ENCODE data around the gene DKC1. TPM values are rescaled to one million over a fixed set of nuclear protein-coding genes. Genes with fewer than 3 reads are reported as not detected.
A peak's percentile ranks its signal among the peaks of the same experiment; 100 is the strongest.

The DKC1 gene
- total and polyA plus RNA-seq, 2 of the 4 experiments (the other 2 are of a cell fraction): 49.9 to 63.8 TPM

- in situ Hi-C loops (cut with MboI; ENCODE audit: low sequenced_read_pairs): loop anchor here (25.0 kb wide), 1 partner anchor 150 kb away; the partner anchor contains the start of gene CTAG1A
- peak overlapping the region; percentile 82; the same call in 1 of the 2 replicates for H3K18ac ChIP-seq (ENCODE audit: low read depth, low read length)
- no peaks in the 10 kb centered on the region for H3K27me3 ChIP-seq (ENCODE audit: control insufficient read depth, insufficient read depth, low read length)
- H3K9ac ChIP-seq (ENCODE audit: low read depth, low read length): no peak overlapping the region
- H3K23ac ChIP-seq (ENCODE audit: low read depth, low read length): no peak overlapping the region
- peak overlapping the region; percentile 35 for H2BK120ac ChIP-seq (ENCODE audit: low read depth, low read length)
- peak overlapping the region; percentile 60 for H3K4ac ChIP-seq (ENCODE audit: low read depth, low read length)
- no peak overlapping the region for H3K4me2 ChIP-seq (ENCODE audit: low read depth, low read length)
- peak overlapping the region; percentile 63 for H2BK5ac ChIP-seq (ENCODE audit: low read depth, low read length, poor library complexity, severe bottlenecking)
- H2BK15ac ChIP-seq (ENCODE audit: low read depth, low read length): peak overlapping the region; percentile 57; the same call in 1 of the 3 replicates
- intact Hi-C loops (cut with micrococcal nuclease): no loop called here
- H4K5ac ChIP-seq (ENCODE audit: low read depth, low read length): peak overlapping the region; percentile 16; the same call in 1 of the 2 replicates
- POLR2A ChIA-PET (ENCODE audit: unreplicated experiment): no interaction called here
- H3K9me1 ChIP-seq (ENCODE audit: insufficient read depth, low read length): no peaks in the 10 kb centered on the region
- peak overlapping the region; percentile 50 for H4K91ac ChIP-seq (ENCODE audit: insufficient read depth, low read depth, low read length)
- H2AK9ac ChIP-seq (replicated peaks; ENCODE audit: low read depth, low read length, poor library complexity): no peak overlapping the region
- H3K14ac ChIP-seq (replicated peaks; ENCODE audit: low read depth, low read length): peak overlapping the region; percentile 54; the same call in 1 of the 2 replicates
- no peaks in the 10 kb centered on the region for H3K9me3 ChIP-seq (ENCODE audit: control insufficient read depth, insufficient read depth, low read length)
- dilution Hi-C loops (cut with HindIII; ENCODE audit: low sequenced_read_pairs, unreplicated experiment): no loop called here
- ATAC-seq (ENCODE audit: low read depth) (no peak), DNase-seq (no peak)
- 0 out of 2 replicates have a peak overlapping the region, but pooled peaks have one; percentile 14 for H3K27ac ChIP-seq (ENCODE audit: insufficient read depth, low read length)
- H3K4me3 ChIP-seq (ENCODE audit: insufficient read depth, low read depth, low read length): no peak overlapping the region
- H2AFZ ChIP-seq (replicated peaks; ENCODE audit: low read length, poor library complexity): no peak overlapping the region
- peaks cover 13% of the 10 kb centered on the region for H3K4me1 ChIP-seq (ENCODE audit: control insufficient read depth, insufficient read depth, low read length)
- H2BK20ac ChIP-seq (ENCODE audit: low read depth, low read length): peak overlapping the region; percentile 50; the same call in 1 of the 2 replicates
- no TSS peak for BruUV-seq (replicated peaks)
- CTCF ChIA-PET: interaction anchor here (1.1 kb wide), 1 partner anchor 12 kb away, joined by 7 read pairs; no protein-coding TSS in a partner anchor
- H4K8ac ChIP-seq (ENCODE audit: low read depth in 2 of 2, low read length in 2 of 2): no peak overlapping the region
- H3K79me1 ChIP-seq (ENCODE audit: low read depth in 1 of 2, low read length in 2 of 2): peaks cover 0 to 3% of the 10 kb centered on the region in 2 experiments; a peak in 1 of 4 replicates
- no peaks in the 10 kb centered on the region for H3K36me3 ChIP-seq (ENCODE audit: control insufficient read depth, insufficient read depth, low read length)
- no peaks in the 10 kb centered on the region for H4K20me1 ChIP-seq (ENCODE audit: insufficient read depth, low read length)
- TF ChIP-seq CTCF (conservative IDR thresholded peaks at IDR 0.05; ENCODE audit: low read depth, low read length): no peak
- H3K56ac ChIP-seq (ENCODE audit: extremely low read depth, insufficient read depth, low read length): no peak overlapping the region
- peak overlapping the region; percentile 63; the same call in 1 of the 2 replicates for H2AK5ac ChIP-seq (ENCODE audit: low read depth, low read length)
- 85% methylated on average over 2 of the region's 5 CpGs; no CpG with 5 or more reads in 1 of the 2 experiments for WGBS, 2 experiments (ENCODE audit: extremely low coverage in 2 of 2, insufficient read length in 1 of 2)
Measured at GRCh38 chrX:154737136-154737535, 25.5 kb upstream of the DKC1 start.
